Muscle layer of colon (tissue), 2 donors: ENCODE measurements around the gene IL37.

Experiments used
- H3K27ac ChIP-seq: one replicate; pipeline ENCODE4 v1.7.0; 2013; ENCODE audit warnings: low read depth, mild to moderate bottlenecking, low read length, moderate library complexity
- H3K27me3 ChIP-seq, 2 donors: one replicate each; pipeline ENCODE4 v1.7.0; 2013; ENCODE audit warnings: low read length in 2 of 2, mild to moderate bottlenecking in 2 of 2; ENCODE audit not compliant: insufficient read depth in 2 of 2, control insufficient read depth in 1 of 2
- H3K36me3 ChIP-seq: one replicate; pipeline ENCODE4 v1.7.0; 2013; ENCODE audit warnings: mild to moderate bottlenecking, low read length; ENCODE audit not compliant: insufficient read depth
- H3K4me1 ChIP-seq: one replicate; pipeline ENCODE4 v1.7.0; 2013; ENCODE audit warnings: mild to moderate bottlenecking, low read length; ENCODE audit not compliant: insufficient read depth
- H3K4me3 ChIP-seq, 2 donors: one replicate each; pipeline ENCODE4 v1.7.0; 2013; ENCODE audit warnings: low read length in 2 of 2, low read depth in 1 of 2, mild to moderate bottlenecking in 1 of 2, moderate library complexity in 1 of 2
- H3K9ac ChIP-seq: one replicate; pipeline ENCODE4 v1.7.0; 2013; ENCODE audit warnings: low read length
- H3K9me3 ChIP-seq: one replicate; pipeline ENCODE4 v1.7.0; 2013; ENCODE audit warnings: mild to moderate bottlenecking, low read length
- donor health status: abdominal sarcoma.
- donor health status: Adenocarcinoma of cecum.

The IL37 gene

GRCh38 chr2:112916145-112916571, 5.2 kb downstream of the IL37 start:
- Histone ChIP-seq H3K27ac (no peak overlapping the region), H3K9ac (no peak overlapping the region), H3K9me3 (no peaks in the 10 kb centered on the region), H3K36me3 (no peaks in the 10 kb centered on the region), H3K4me3 (no peak overlapping the region), H3K27me3 (no peaks in the 10 kb centered on the region), H3K4me1 (no peaks in the 10 kb centered on the region)

- Histone ChIP-seq H3K27me3 (no peaks in the 10 kb centered on the region), H3K36me3 (no peaks in the 10 kb centered on the region), H3K9ac (no peak overlapping the region), H3K27ac (no peak overlapping the region), H3K9me3 (no peaks in the 10 kb centered on the region), H3K4me1 (no peaks in the 10 kb centered on the region), H3K4me3 (no peak overlapping the region)
These were observed 5.8 kb downstream of the IL37 start for GRCh38 chr2:112916625-112917247.

- Histone ChIP-seq H3K9ac (no peak overlapping the region), H3K27me3 (no peaks in the 10 kb centered on the region), H3K9me3 (no peaks in the 10 kb centered on the region), H3K36me3 (no peaks in the 10 kb centered on the region), H3K4me3 (no peak overlapping the region), H3K27ac (no peak overlapping the region), H3K4me1 (no peaks in the 10 kb centered on the region)
These were observed 6.9 kb downstream of the IL37 start for GRCh38 chr2:112917856-112918255.

- H3K4me3 ChIP-seq: no peak overlapping the region
- H3K27ac ChIP-seq: no peak overlapping the region
- H3K9ac ChIP-seq: no peak overlapping the region
- H3K9me3 ChIP-seq: no peaks in the 10 kb centered on the region
- no peaks in the 10 kb centered on the region for H3K27me3 ChIP-seq
- no peaks in the 10 kb centered on the region for H3K36me3 ChIP-seq
- H3K4me1 ChIP-seq: no peaks in the 10 kb centered on the region
These were observed 7.3 kb downstream of the IL37 start for GRCh38 chr2:112918256-112918655.

GRCh38 chr2:112919086-112919485, 8.1 kb downstream of the IL37 start:
- Histone ChIP-seq H3K9ac (no peak overlapping the region), H3K36me3 (no peaks in the 10 kb centered on the region), H3K27me3 (no peaks in the 10 kb centered on the region), H3K4me3 (no peak overlapping the region), H3K9me3 (no peaks in the 10 kb centered on the region), H3K27ac (no peak overlapping the region), H3K4me1 (no peaks in the 10 kb centered on the region)

GRCh38 chr2:112920923-112921532, 10.1 kb downstream of the IL37 start:
- no peak overlapping the region for H3K27ac ChIP-seq
- H3K9ac ChIP-seq: no peak overlapping the region
- no peaks in the 10 kb centered on the region for H3K27me3 ChIP-seq
- no peaks in the 10 kb centered on the region for H3K9me3 ChIP-seq
- H3K4me1 ChIP-seq: no peaks in the 10 kb centered on the region
- no peak overlapping the region for H3K4me3 ChIP-seq
- no peaks in the 10 kb centered on the region for H3K36me3 ChIP-seq

GRCh38 chr2:112921982-112922381, 11.0 kb downstream of the IL37 start:
- Histone ChIP-seq H3K27ac (no peak overlapping the region), H3K36me3 (no peaks in the 10 kb centered on the region), H3K4me1 (no peaks in the 10 kb centered on the region), H3K4me3 (no peak overlapping the region), H3K9me3 (no peaks in the 10 kb centered on the region), H3K9ac (no peak overlapping the region), H3K27me3 (no peaks in the 10 kb centered on the region)

- H3K4me1 ChIP-seq: no peaks in the 10 kb centered on the region
- H3K9ac ChIP-seq: no peak overlapping the region
- H3K27ac ChIP-seq: no peak overlapping the region
- H3K27me3 ChIP-seq: no peaks in the 10 kb centered on the region
- no peak overlapping the region for H3K4me3 ChIP-seq
- no peaks in the 10 kb centered on the region for H3K9me3 ChIP-seq
- no peaks in the 10 kb centered on the region for H3K36me3 ChIP-seq
These were observed 12.4 kb downstream of the IL37 start for GRCh38 chr2:112923237-112923966.

- H3K27ac ChIP-seq: no peak overlapping the region
These were observed 13.0 kb downstream of the IL37 start for GRCh38 chr2:112923967-112924338.

GRCh38 chr2:112924360-112924759, 13.4 kb downstream of the IL37 start:
- Histone ChIP-seq H3K27me3 (no peaks in the 10 kb centered on the region), H3K4me1 (no peaks in the 10 kb centered on the region), H3K9ac (no peak overlapping the region), H3K27ac (no peak overlapping the region), H3K36me3 (no peaks in the 10 kb centered on the region), H3K9me3 (no peaks in the 10 kb centered on the region), H3K4me3 (no peak overlapping the region)

More at GRCh38 chr2:112923967-112924338, 13.0 kb downstream of the IL37 start:
- Histone ChIP-seq H3K4me3 (no peak overlapping the region), H3K36me3 (no peaks in the 10 kb centered on the region), H3K4me1 (no peaks in the 10 kb centered on the region), H3K9me3 (no peaks in the 10 kb centered on the region), H3K9ac (no peak overlapping the region), H3K27me3 (no peaks in the 10 kb centered on the region)

- H3K4me3 ChIP-seq: no peak overlapping the region
- H3K27me3 ChIP-seq: no peaks in the 10 kb centered on the region
- H3K9ac ChIP-seq: no peak overlapping the region
- H3K36me3 ChIP-seq: no peaks in the 10 kb centered on the region
- no peaks in the 10 kb centered on the region for H3K4me1 ChIP-seq
- H3K27ac ChIP-seq: no peak overlapping the region
- H3K9me3 ChIP-seq: no peaks in the 10 kb centered on the region
These were observed 13.9 kb downstream of the IL37 start for GRCh38 chr2:112924821-112925220.
